Thyroid gland (tissue), 4 donors: ENCODE measurements around the gene LPCAT1.

Experiments used
- POLR2A ChIP-seq, 2 donors: fragments of 450-650 bp; IDR thresholded peaks; one replicate each; pipeline ENCODE4 v1.6.1; 2017; ENCODE audit warnings: antibody characterized with exemption in 2 of 2, mild to moderate bottlenecking in 2 of 2, moderate library complexity in 1 of 2
- TF ChIP-seq, protein P1 (sequence below), 6 experiments: fragments of 200-600 bp in 3 of 6; fragments of 450-650 bp in 3 of 6; sonication (generic) in 3 of 6; IDR thresholded peaks; one replicate each; pipeline ENCODE4 v1.5.1; 2016 to 2019; ENCODE audit warnings: antibody characterized with exemption in 6 of 6, mild to moderate bottlenecking in 2 of 6, inconsistent platforms in 1 of 6, moderate library complexity in 1 of 6

GRCh38 chr5:1541702-1542400 lies 18.1 kb upstream of the LPCAT1 start:
- TF ChIP-seq, protein P1, sequence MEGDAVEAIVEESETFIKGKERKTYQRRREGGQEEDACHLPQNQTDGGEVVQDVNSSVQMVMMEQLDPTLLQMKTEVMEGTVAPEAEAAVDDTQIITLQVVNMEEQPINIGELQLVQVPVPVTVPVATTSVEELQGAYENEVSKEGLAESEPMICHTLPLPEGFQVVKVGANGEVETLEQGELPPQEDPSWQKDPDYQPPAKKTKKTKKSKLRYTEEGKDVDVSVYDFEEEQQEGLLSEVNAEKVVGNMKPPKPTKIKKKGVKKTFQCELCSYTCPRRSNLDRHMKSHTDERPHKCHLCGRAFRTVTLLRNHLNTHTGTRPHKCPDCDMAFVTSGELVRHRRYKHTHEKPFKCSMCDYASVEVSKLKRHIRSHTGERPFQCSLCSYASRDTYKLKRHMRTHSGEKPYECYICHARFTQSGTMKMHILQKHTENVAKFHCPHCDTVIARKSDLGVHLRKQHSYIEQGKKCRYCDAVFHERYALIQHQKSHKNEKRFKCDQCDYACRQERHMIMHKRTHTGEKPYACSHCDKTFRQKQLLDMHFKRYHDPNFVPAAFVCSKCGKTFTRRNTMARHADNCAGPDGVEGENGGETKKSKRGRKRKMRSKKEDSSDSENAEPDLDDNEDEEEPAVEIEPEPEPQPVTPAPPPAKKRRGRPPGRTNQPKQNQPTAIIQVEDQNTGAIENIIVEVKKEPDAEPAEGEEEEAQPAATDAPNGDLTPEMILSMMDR (IDR thresholded peaks at IDR 0.05): no peak
- TF ChIP-seq POLR2A (IDR thresholded peaks at IDR 0.05): no peak
